Measurements from ENCODE around the gene ADAP1.
"Not testable (repeated sequence)": the region's sequence is repeated elsewhere in the genome, so short reads cannot be mapped to it uniquely, and the experiment has no call there.

Gene ADAP1

DNA sequence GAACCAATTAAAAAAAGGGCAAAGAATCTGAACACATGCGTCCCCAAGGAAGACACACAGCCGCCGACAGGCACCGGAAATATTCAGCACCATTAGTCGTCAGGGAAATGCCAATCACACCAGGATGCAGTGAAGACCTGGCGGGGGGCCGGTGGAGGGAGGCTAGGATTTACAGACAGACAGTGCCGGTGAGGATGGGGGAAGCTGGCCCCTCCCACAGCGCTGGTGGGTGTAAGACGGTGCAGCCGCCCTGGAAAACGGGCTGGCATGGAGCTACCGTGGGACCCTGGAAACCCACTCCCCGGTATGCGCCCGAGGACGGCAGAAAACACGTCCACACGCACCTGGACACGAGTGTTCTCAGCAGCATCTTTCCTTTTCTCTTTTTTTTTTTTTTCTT lies 4.8 kb upstream of the ADAP1 start:
- no peak for DNase-seq (ENCODE audit: low read depth)

DNA sequence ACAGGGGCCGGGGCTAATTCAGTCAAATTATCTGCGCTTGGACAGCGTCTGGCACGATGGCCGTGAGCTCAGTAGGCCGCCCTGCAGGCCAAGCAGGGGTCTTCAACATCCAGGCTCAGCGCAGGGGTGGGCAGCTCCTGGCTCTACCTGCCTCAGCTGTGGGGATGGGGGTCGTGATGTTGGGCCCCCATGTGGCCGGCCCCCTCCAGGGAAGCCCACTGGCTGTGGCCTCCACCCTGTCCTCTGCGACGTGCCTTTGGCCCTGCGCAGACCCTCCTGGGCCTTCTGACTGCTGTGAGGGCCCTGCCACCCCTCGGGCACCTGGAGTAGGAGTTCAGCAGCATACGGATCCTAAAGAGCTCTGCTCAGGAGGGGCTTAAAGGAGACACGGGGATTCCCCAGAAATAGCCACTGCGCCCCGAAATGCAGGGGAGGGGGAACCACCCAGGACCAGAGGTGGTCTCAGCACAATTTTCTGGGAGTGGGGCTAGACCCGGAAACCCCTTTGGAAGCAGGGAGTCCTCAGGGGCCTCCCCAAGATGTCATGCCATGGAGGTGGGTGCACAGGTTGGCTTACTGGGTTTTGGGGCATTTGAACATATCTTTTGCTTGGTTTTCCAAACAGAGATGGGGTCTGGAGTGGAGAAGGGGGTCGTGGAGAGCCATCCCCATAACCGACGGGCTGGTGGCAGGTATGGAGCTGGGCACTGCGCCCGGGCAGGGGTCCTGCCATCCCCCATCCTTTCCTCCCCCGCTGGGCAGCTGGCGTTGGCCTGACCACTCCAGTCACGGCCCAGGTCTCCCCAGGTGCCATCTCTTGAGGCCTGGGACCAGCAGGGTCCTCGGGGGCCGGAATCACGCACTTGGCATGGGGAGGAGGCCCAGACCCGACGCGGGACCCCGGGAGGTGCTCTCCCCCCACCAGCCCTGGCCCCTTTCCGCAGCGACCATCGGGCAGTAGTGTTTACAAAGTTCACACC lies 4.0 kb upstream of the ADAP1 start:
- no peak for DNase-seq (ENCODE audit: low read depth)

GRCh38 chr7:957418-958220 lies 3.1 kb upstream of the ADAP1 start:
- no peak for DNase-seq (ENCODE audit: low read depth)

DNA sequence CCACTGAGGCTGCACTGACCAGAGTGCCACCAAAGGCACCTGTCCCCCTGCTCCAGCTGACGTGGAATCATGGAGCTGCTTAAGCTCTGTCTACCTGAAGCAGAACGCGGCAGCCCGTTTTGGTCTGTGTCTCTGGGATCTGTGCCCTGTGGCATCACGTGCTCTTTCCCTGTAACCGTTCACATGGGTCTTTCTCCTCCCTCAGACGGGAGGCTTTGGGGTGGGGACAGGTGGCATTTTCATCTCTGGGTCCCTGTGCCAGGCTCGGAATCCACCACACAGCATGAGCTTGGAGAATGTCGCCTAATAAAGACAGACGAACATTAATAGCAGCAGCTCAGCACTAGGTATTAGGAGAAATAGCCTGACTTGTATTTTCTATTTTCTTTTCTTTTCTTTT lies 1.6 kb upstream of the ADAP1 start:
- DNase-seq (ENCODE audit: low read depth) = no peak

- DNase-seq (ENCODE audit: low read depth) = peak; percentile 59
Observed at GRCh38 chr7:953547-954327, 743 bp downstream of the ADAP1 start.

DNA sequence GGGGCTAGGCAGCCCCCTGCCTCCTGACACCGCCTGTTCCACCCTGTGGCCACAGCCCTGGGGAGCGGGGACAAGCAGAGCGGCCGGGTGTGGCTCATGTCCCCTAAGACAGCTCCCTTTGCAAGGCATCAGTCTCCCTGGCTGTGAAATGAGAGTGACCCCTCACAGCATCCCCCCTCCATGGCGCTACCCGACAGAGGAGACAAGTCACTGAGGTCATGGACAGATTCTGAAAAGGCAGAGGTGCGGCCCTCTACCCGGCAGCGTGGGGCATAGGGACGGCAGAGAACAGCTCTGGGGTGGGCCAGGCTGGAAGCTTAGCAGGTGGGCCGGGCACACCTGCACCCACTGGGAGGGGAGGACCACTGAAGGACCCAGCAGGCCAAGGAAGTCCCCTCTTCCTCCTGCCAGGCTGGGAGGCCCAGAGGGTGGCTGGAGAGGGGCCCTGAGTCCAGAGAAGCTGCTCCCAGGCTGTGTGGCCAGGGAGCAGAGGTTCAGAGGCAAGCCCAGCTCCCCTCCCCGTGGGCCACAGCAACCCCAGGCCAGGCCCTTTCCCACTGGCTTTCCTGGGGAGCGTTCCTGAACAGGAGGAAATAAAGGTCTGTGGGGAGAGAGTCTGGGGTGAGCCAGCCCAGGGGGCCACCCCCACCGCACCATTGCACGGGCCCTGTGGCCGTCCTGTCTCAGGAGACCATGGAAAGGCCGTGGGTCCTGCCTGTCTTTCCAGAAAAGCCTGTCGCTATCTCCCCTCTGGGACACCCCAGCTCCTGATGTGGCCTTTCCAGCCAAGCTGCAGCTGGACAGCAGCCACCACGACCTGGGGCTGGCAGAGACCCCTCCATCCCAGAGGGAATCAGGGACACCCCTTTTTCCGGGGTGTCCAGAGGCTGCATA lies 1.7 kb downstream of the ADAP1 start:
- DNase-seq (ENCODE audit: low read depth) = no peak

DNA sequence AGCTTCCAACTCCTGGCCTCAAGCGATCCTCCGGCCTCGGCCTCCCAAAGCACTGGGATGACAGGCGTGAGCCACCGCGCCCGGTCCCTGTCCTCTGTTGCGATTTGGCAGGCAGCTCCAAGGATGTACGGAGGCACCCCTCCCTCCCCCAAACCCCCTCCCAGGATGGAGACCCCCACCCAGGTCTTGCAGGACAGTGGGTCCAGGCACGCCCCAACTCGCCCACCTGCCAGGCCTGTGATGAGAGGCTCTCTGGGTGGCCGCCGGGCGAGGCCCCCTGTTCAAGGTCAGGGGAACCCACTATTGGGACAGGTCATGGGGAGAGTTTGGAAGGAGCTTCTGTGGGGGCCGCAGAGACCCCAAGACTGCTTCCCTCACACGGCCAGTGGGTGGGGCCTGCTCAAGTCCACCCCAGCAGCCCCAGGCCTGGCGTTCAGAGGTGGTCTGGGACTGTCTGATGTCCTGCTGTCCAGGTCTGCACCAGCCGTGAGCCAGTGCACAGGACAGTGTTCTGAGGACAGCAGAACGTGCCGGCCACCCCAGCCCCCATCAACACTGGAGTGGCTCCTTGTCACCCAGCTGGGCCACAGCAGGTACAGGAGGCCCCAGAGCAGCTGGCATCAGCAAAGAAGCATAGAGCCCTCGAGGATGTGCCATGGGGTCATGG lies 2.5 kb downstream of the ADAP1 start:
- no peak for DNase-seq (ENCODE audit: low read depth)

DNA sequence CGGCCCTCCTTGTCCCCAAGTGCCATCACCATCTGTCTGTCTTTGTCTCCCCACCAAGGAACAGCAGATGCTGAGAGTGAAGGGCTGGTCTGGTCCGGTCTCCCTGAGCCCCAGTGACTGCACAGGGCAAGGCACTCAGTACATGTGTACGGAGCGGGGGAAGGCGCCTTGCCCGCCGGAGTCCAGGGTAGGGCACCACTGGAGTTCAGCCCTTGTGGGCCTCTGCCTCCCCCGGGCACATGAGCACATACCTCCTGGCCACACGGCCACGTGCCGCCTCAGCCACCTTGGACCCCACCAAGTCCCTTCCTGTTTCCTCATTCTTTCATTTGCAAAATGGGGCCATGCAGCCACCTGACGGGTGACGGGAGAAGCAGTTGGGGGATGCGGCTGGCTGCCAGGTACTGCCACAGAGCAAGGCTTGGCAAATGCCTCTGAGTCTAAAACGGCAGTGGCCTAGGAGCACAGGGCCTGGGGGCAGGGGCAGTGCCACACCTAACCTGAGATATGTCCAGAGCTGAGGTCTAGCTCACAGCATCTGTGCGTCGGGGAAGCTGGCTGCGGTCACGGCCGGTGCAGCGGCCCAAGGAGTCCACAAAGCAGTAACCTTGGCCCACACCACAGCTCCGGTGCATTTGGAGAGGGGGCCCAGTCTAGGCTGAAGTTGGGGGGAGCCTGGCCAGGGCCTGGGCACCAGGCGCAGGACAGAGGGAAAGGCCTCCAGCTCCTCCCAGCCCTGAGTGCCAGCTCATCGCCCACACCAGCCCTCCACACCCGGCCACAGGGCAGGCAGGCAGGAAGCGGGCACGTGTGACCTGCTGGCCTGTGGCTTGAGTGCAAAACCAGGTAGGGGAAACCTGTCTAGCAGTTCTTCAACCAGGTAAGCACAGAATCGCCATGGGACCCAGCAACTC lies 5.2 kb downstream of the ADAP1 start:
- DNase-seq (ENCODE audit: low read depth) = no peak

GRCh38 chr7:947391-948210 lies 6.9 kb downstream of the ADAP1 start:
- DNase-seq (ENCODE audit: low read depth) = no peak

DNA sequence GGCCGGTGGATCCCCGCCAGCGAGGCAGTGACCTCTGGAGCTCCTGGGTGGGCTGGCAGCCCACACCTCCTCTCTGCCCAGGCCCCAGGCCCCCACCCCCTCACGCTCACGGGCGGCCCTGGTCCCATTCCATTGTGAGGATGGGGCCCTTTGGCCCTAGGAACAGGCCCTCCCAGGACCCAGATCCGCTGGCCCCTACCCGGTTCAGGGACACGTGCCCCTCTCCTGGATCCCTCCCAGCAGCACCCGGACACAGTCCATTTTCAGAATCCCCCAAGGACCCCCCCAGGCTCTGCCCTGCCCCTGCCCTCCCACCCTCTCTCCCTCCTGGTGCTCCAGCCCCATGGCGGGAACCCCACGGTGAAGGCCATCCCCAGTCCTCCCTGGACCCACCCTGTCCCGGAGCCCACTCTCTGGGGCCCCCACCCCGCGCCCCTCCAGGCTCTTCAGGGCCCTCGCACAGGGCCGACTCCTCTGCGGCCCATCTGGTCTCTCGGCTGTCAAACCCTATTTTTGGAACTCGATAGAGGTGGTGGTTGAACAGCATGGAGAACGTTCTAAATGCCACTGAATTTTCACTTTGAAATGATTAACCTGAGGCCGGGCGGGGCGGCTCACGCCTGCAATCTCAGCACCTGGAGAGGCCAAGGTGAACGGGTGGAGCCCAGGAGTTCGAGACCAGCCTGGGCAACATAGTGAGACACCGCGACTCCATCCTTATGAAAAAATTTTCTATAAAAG lies 8.1 kb downstream of the ADAP1 start:
- DNase-seq (ENCODE audit: low read depth) = no peak

- DNase-seq (ENCODE audit: low read depth) = no peak
Observed at GRCh38 chr7:945556-946255, 8.8 kb downstream of the ADAP1 start.

DNA sequence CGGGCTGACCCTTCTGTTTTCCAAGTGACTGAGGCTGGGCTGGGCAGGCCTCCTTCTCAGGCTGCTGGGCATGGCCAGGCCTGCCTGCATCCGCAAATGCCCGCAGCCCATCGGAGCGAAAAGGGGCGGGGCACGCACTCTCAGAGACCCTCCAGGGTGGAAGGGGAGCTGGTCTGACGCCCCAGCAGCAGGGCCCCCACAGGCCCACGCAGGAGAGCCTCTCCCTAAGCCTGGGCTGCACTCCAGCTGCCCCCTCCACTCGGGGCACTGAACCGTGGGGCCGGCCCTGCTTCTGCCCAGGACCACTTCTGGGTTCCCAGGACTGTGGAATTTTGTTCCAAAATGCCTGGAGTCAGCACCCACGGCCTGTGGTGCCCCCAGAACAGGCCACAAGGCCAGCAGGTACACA lies 9.3 kb downstream of the ADAP1 start:
- DNase-seq (ENCODE audit: low read depth) = no peak

- no peak for DNase-seq (ENCODE audit: low read depth)
Observed at GRCh38 chr7:944744-945143, 9.7 kb downstream of the ADAP1 start.

- not testable (repeated sequence) for DNase-seq (ENCODE audit: low read depth)
Observed at GRCh38 chr7:943793-944192, 10.7 kb downstream of the ADAP1 start.

GRCh38 chr7:940599-941408 lies 13.7 kb downstream of the ADAP1 start:
- DNase-seq (ENCODE audit: low read depth) = no peak

DNA sequence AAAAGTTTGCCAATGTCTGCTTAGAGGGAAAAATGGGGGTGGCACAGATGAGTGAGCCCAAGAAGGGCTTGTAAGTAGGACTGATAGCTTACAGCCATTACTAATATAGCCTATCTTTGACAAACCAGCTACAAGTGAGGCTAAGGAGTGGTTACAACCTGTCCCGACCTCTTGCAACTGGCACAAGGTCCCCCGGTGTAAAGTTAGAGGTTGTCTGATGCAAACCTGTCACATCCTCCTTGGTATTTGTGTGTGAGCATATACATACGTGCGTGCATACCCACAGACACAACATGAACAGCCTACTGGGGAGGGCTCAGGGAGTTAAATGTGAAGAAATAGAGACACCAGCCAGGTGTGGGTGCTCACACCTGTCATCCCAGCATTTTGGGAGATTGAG lies 14.6 kb downstream of the ADAP1 start:
- DNase-seq (ENCODE audit: low read depth) = no peak
